ENCODE results near the gene ZSCAN5B.
"Not testable (repeated sequence)": the region's sequence is repeated elsewhere in the genome, so short reads cannot be mapped to it uniquely, and the experiment has no call there.

The ZSCAN5B gene

GRCh38 chr19:56176310-56176709, 21.3 kb downstream of the ZSCAN5B start:
- in situ Hi-C loops (cut with HindIII; ENCODE audit: low sequenced_read_pairs), result not testable (repeated sequence)

- in situ Hi-C loops (cut with HindIII; ENCODE audit: low sequenced_read_pairs), result not testable (repeated sequence)
Measured at GRCh38 chr19:56175861-56176307, 21.7 kb downstream of the ZSCAN5B start, which contains the start of gene GALP. Gene GALP (plus strand): TSS chr19:56176008. CDS start chr19:56177109, 1,101 bp downstream.

DNA sequence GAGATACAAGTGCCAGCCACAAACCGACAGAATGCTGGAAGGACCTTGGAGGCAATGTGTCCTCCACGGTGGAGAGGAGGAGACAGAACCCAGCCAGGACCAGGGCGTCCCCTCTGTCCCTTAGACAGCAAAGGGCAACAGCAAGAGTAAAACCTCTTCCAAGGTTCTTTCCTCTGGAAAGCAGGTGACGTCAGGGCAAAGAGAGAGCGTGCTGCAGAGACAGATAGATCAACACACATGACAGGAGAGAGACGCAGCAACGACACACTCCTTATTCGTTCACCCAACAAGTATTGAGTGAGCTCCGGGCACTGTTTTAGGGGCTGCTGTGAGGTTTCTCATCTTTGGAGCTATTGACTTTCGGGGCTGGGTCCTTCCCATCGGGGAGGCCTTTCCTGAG, 23.0 kb downstream of the ZSCAN5B start:
- in situ Hi-C loops (cut with HindIII; ENCODE audit: low sequenced_read_pairs), result loop anchor here (5.0 kb wide), 1 partner anchor 107 kb away; no protein-coding TSS in a partner anchor

GRCh38 chr19:56174086-56174485, 23.5 kb downstream of the ZSCAN5B start:
- in situ Hi-C loops (cut with HindIII; ENCODE audit: low sequenced_read_pairs), result loop anchor here (5.0 kb wide), 1 partner anchor 107 kb away; no protein-coding TSS in a partner anchor

- in situ Hi-C loops (cut with HindIII; ENCODE audit: low sequenced_read_pairs), result loop anchor here (5.0 kb wide), 1 partner anchor 103 kb away; no protein-coding TSS in a partner anchor
Measured at GRCh38 chr19:56170261-56170660, 27.3 kb downstream of the ZSCAN5B start.

GRCh38 chr19:56167064-56167578, 30.5 kb downstream of the ZSCAN5B start:
- in situ Hi-C loops (cut with HindIII; ENCODE audit: low sequenced_read_pairs), result no loop called here

DNA sequence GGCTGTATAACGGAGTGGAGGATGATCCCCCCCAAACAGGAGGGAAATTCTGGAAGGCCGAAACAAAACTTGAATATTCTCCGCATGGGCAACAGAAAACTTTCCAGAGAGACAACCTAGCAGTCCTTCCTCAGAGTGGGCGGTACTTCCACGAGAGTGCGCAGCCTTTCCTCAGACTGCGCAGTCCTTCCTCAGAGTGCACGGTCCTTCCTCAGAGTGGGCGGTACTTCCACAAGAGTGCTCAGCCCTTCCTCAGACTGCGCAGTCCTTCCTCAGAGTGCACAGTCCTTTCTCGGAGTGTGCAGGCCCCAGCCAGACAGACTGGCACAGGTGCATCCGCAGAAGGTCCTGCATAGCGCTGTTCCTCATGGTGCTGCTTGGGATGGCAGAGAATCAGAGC, 34.5 kb downstream of the ZSCAN5B start:
- in situ Hi-C loops (cut with HindIII; ENCODE audit: low sequenced_read_pairs), result no loop called here

DNA sequence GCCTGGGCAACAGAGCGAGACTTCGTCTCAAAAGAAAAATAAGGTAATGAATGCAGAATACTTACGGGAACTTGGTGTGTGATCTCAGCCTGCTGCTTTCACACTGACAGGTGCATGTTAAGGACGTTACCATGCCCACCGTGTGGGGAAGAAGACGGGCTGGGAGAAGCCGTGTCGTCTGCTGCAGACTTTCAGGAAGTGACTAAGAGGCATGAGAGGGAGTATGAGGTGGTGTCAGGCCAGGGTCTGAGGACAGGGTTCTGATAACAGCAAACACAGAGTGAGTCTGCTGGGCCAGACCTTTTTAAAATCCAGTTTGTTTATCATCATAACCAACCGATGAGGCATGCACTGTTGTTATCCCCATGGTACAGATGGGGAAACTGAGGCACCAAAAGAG, 35.3 kb downstream of the ZSCAN5B start:
- in situ Hi-C loops (cut with HindIII; ENCODE audit: low sequenced_read_pairs), result no loop called here

DNA sequence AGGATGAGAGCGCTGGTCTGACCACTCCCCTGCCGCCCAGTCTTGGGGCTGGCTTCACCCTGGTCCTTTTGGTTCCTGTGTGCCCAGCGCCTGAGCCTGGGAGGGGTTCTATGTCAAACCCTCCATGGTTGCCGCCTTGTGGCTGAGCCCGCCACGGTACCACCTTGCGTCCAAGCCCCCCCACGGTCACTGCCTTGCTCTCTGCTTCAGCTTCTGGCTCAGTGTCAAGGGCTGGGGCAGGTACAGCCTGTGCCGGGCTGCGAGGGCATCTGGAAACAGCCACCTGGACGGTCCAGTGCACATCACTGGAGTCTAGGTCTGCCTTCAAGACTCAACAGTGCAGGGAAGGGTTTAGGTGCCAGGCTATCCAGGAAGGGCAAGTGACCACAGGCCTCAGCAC, 36.0 kb downstream of the ZSCAN5B start:
- in situ Hi-C loops (cut with HindIII; ENCODE audit: low sequenced_read_pairs), result no loop called here

DNA sequence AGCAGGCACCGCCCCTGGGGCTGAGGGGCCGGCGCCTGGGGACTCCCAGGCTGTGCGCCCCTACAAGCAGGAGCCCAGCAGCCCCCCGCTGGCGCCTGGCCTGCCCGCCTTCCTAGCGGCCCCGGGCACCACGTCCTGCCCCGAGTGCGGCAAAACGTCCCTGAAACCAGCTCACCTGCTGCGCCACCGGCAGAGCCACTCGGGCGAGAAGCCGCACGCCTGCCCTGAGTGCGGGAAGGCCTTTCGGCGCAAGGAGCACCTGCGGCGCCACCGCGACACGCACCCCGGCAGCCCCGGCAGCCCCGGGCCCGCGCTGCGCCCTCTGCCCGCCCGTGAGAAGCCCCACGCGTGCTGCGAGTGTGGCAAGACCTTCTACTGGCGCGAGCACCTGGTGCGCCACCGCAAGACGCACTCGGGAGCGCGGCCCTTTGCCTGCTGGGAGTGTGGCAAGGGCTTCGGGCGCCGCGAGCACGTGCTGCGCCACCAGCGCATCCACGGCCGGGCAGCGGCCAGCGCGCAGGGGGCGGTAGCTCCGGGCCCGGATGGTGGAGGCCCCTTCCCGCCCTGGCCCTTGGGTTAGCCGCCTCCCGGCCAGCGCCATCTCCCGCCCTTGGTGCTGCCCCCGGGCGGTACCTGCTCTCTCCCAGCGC, 37.8 kb downstream of the ZSCAN5B start:
- in situ Hi-C loops (cut with HindIII; ENCODE audit: low sequenced_read_pairs), result loop anchor here (5.0 kb wide), 1 partner anchor 62 kb away; no protein-coding TSS in a partner anchor

- in situ Hi-C loops (cut with HindIII; ENCODE audit: low sequenced_read_pairs), result loop anchor here (5.0 kb wide), 1 partner anchor 62 kb away; no protein-coding TSS in a partner anchor
Measured at GRCh38 chr19:56159009-56159559, 38.5 kb downstream of the ZSCAN5B start.

DNA sequence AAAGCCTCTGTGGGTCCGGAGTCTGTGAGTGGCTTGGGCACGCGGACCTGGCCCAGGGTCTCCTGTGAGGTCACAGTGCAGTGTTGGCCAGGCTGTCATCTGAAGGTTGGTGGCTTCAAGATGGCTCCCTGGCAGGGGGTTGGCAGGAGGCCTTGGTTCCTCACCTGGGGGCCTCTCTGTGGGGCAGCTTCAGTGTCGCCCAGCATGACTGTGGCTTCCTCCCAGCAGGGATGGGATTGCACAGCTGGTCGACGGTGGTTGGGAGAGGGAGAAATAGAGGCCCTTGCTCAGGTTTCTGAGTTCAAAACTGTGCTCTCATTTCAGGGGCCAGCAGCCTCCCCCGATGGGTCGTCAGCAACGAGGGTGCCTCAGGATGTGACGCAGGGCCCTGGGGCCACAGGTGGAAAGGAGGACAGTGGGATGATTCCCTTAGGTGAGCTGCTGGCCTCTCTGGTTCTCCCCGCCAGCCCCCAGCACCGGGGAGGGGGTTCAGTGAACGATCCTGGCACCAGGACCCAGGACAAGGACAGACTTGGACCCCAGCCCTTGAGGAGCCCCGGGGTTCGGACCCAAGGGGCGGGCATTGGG, 39.3 kb downstream of the ZSCAN5B start:
- in situ Hi-C loops (cut with HindIII; ENCODE audit: low sequenced_read_pairs), result loop anchor here (5.0 kb wide), 1 partner anchor 61 kb away; no protein-coding TSS in a partner anchor

DNA sequence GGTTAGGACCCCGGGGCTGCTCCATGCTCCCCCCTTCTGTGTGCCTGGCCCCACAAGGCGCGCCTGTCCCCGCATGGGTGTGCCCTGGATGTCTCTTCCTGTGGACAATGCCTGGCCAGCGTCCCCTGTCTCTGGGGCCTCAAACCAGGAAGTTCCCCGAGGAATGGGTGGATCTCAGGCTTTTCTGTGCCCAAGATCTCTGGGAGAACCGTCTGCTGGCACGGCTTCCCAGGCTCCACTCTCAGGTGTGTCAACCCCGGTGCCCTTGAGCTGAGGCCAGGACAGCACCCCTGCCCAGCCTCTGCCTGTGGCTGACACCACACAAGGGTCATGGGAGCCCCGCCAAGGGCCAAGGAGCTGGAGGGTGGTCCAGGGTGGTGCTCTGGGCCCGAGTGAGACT, 40.8 kb downstream of the ZSCAN5B start:
- in situ Hi-C loops (cut with HindIII; ENCODE audit: low sequenced_read_pairs), result loop anchor here (5.0 kb wide), 1 partner anchor 59 kb away; no protein-coding TSS in a partner anchor

DNA sequence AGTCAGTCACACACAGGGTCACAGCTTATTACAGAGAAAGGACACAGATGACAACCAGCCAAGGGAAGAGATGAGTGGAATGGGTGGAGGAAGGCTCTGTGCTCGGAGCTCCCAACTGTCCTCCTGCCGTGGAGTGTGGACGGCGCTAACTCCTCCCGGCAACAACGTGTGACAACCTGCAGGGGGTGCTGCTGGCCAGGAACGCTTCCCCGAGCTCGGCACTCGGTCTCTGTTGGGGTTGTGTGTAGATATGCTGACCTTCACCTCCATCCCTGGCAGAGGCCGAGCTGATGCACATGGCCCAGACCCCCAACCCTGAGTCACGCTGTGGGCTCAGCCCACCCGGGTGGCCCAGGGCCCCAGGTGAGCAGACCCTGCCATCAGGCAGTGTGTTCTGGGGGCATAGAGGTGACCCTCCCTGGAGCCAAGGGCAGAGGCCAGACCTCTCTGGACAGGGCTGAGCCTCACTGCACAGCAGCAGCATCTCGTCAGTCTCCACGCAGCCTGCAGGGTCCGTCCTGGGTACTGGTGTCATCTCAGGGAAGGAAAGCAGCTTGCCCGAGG, 42.4 kb downstream of the ZSCAN5B start:
- in situ Hi-C loops (cut with HindIII; ENCODE audit: low sequenced_read_pairs), result loop anchor here (5.0 kb wide), 1 partner anchor 58 kb away; no protein-coding TSS in a partner anchor

GRCh38 chr19:56153507-56153906, 44.1 kb downstream of the ZSCAN5B start:
- in situ Hi-C loops (cut with HindIII; ENCODE audit: low sequenced_read_pairs), result no loop called here

DNA sequence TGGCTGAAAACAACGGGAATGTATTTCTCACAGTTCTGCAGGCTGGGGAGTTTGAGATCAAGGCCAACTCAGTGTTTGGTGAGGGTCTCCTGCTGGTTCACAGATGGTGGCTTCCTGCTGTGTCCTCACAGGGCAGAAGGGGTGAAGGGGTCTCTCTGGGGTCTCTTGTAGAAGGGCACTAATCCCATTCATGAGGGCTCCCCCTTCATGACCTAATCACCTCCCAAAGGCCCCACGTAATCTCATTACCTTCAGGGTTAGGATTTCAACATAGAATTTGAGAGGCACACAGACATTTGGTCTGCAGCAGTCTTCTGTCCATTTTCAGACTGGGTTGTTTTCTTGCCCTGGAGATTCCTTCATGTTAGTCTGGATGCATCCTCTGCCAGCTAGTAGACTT, 44.9 kb downstream of the ZSCAN5B start:
- in situ Hi-C loops (cut with HindIII; ENCODE audit: low sequenced_read_pairs), result no loop called here

GRCh38 chr19:56150358-56150757, 47.2 kb downstream of the ZSCAN5B start:
- in situ Hi-C loops (cut with HindIII; ENCODE audit: low sequenced_read_pairs), result no loop called here

GRCh38 chr19:56149656-56150038, 47.9 kb downstream of the ZSCAN5B start:
- in situ Hi-C loops (cut with HindIII; ENCODE audit: low sequenced_read_pairs), result no loop called here

DNA sequence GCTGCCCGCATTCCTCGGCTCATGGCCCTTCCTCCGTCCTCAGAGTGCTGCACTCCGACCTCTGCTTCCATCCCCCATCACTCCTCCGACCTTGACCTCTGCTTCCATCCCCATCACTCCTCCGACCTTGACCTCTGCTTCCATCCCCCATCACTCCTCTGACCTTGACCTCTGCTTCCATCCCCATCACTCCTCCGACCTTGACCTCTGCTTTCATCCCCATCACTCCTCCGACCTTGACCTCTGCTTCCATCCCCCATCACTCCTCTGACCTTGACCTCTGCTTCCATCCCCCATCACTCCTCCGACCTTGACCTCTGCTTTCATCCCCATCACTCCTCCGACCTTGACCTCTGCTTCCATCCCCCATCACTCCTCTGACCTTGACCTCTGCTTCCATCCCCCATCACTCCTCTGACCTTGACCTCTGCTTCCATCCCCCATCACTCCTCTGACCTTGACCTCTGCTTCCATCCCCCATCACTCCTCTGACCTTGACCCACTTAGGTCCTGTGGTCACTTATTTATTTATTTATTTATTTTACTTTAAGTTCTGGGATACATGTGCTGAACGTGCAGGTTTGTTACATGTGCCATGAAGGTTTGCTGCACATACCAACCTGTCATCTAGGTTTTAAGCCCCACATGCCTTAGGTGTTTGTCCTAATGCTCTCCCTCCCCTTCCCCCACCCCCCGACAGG, 48.5 kb downstream of the ZSCAN5B start:
- in situ Hi-C loops (cut with HindIII; ENCODE audit: low sequenced_read_pairs), result not testable (repeated sequence)

DNA sequence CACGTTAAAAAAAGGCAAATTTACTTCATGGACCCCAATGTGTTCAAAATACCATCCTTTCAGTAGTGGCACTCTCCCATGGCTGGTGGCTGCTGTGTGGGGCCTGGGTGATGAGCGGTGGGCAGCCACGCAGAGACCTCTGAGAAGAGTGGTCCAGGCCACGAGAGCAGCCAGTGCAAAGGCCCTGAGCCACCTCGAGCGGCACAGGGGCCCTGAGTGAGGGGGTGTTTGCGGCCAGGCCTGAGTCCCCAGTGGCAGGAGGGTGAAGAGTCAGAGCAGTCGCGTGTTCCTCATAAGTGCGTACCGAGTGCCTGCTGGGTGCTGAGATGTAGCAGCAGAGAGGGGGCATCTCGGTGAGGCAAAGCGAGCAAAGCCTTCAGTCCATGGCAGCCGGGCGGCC, 49.5 kb downstream of the ZSCAN5B start:
- in situ Hi-C loops (cut with HindIII; ENCODE audit: low sequenced_read_pairs), result no loop called here

- in situ Hi-C loops (cut with HindIII; ENCODE audit: low sequenced_read_pairs), result no loop called here
Measured at GRCh38 chr19:56147307-56147706, 50.3 kb downstream of the ZSCAN5B start.
